Transverse colon (tissue), 4 donors: ENCODE measurements around the gene CDK13.

ENCODE experiments used
- EP300 ChIP-seq: sonication (generic); formaldehyde crosslinking; IDR thresholded peaks from one replicate; pipeline ENCODE4 v1.6.1; 2017; ENCODE audit warnings: antibody characterized with exemption, low read depth
- POLR2A ChIP-seq: fragments of 450-650 bp; IDR thresholded peaks from one replicate; pipeline ENCODE4 v1.6.1; 2016; ENCODE audit warnings: antibody characterized with exemption, mild to moderate bottlenecking, moderate library complexity
- POLR2AphosphoS5 ChIP-seq, 3 donors: sonication (generic); formaldehyde crosslinking; IDR thresholded peaks; one replicate each; pipeline ENCODE4 v1.6.1; 2016; ENCODE audit warnings: antibody characterized with exemption in 3 of 3
- TF ChIP-seq, protein P1 (sequence below), 5 experiments: fragments of 200-600 bp in 3 of 5; fragments of 450-650 bp in 2 of 5; sonication (generic) in 3 of 5; IDR thresholded peaks; 1 replicate in 2 of 5; 2 replicates in 3 of 5; pipeline ENCODE4 v1.5.1; 2016 to 2017; ENCODE audit warnings: antibody characterized with exemption in 5 of 5, inconsistent platforms in 3 of 5, mild to moderate bottlenecking in 2 of 5, moderate library complexity in 1 of 5

DNA sequence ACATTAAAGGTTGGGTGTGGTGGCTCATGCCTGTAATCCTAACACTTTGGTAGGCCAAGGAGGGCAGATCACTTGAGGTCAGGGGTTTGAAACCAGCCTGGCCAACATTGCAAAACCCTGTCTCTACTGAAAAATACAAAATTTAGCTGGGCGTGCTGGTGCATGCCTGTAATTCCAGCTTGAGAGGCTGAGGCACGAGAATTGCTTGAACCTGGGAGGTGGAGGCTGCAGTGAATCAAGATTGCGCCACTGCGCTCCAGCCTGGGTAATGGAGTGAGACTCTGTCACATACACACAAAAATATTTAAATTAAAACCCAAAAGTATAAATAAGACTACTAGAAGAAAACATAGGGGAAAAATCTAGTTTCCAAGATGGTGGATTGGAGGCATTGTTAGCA, 41.9 kb upstream of the CDK13 start:
- TF ChIP-seq, protein P1, sequence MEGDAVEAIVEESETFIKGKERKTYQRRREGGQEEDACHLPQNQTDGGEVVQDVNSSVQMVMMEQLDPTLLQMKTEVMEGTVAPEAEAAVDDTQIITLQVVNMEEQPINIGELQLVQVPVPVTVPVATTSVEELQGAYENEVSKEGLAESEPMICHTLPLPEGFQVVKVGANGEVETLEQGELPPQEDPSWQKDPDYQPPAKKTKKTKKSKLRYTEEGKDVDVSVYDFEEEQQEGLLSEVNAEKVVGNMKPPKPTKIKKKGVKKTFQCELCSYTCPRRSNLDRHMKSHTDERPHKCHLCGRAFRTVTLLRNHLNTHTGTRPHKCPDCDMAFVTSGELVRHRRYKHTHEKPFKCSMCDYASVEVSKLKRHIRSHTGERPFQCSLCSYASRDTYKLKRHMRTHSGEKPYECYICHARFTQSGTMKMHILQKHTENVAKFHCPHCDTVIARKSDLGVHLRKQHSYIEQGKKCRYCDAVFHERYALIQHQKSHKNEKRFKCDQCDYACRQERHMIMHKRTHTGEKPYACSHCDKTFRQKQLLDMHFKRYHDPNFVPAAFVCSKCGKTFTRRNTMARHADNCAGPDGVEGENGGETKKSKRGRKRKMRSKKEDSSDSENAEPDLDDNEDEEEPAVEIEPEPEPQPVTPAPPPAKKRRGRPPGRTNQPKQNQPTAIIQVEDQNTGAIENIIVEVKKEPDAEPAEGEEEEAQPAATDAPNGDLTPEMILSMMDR (IDR thresholded peaks at IDR 0.05): no peak
- no peak for TF ChIP-seq POLR2AphosphoS5 (IDR thresholded peaks at IDR 0.05)
- TF ChIP-seq EP300: no peak
- TF ChIP-seq POLR2A: no peak
